ENCODE measurements around the gene COG2. TPM values are rescaled to one million over a fixed set of nuclear protein-coding genes. Genes with fewer than 3 reads are reported as not detected.

COG2 gene
- total RNA-seq, 1 donor from 2014 or later = 20.4 TPM

GRCh38 chr1:230693777-230694176, 51.5 kb downstream of the COG2 start:
- intact Hi-C loops (cut with DNase I) = no loop called here
- no peak for TF ChIP-seq POLR2A (IDR thresholded peaks at IDR 0.05)
- TF ChIP-seq POLR2AphosphoS5 (IDR thresholded peaks at IDR 0.05; ENCODE audit: insufficient read depth in 1 of 2, low read depth in 1 of 2) = no peak
- TF ChIP-seq CTCF (IDR thresholded peaks at IDR 0.05) = no peak
- peaks cover 0 to 45% of the 10 kb centered on the region in 2 donors for H3K36me3 ChIP-seq

GRCh38 chr1:230694464-230694863, 52.2 kb downstream of the COG2 start:
- Histone ChIP-seq H3K9me3 (no peaks in the 10 kb centered on the region), H3K27me3 (no peaks in the 10 kb centered on the region), H3K4me3 (no peak overlapping the region), H3K27ac (no peak overlapping the region), H3K4me1 (no peaks in the 10 kb centered on the region), H3K36me3 (peaks cover 0 to 45% of the 10 kb centered on the region in 2 donors)
- TF ChIP-seq POLR2A (IDR thresholded peaks at IDR 0.05) (no peak), POLR2AphosphoS5 (IDR thresholded peaks at IDR 0.05; ENCODE audit: insufficient read depth in 1 of 2, low read depth in 1 of 2) (no peak), CTCF (IDR thresholded peaks at IDR 0.05) (no peak)
- no peak for DNase-seq (ENCODE audit: extremely low spot score in 2 of 2)
- intact Hi-C loops (cut with DNase I) = no loop called here

More at GRCh38 chr1:230693777-230694176, 51.5 kb downstream of the COG2 start:
- no peak for DNase-seq (ENCODE audit: extremely low spot score in 2 of 2)
- Histone ChIP-seq H3K9me3 (no peaks in the 10 kb centered on the region), H3K4me3 (no peak overlapping the region), H3K27ac (no peak overlapping the region), H3K27me3 (no peaks in the 10 kb centered on the region), H3K4me1 (no peaks in the 10 kb centered on the region)

- Histone ChIP-seq H3K4me3 (no peak overlapping the region), H3K9me3 (no peaks in the 10 kb centered on the region), H3K27ac (no peak overlapping the region), H3K36me3 (peaks cover 0 to 40% of the 10 kb centered on the region in 2 donors), H3K4me1 (no peaks in the 10 kb centered on the region), H3K27me3 (no peaks in the 10 kb centered on the region)
- intact Hi-C loops (cut with DNase I) = no loop called here
- no peak for DNase-seq (ENCODE audit: extremely low spot score in 2 of 2)
- TF ChIP-seq POLR2A (IDR thresholded peaks at IDR 0.05) (no peak), POLR2AphosphoS5 (IDR thresholded peaks at IDR 0.05; ENCODE audit: insufficient read depth in 1 of 2, low read depth in 1 of 2) (no peak)
These were observed 52.7 kb downstream of the COG2 start for GRCh38 chr1:230694991-230695390.

GRCh38 chr1:230696218-230696617, 53.9 kb downstream of the COG2 start:
- H3K36me3 ChIP-seq = peaks cover 0 to 29% of the 10 kb centered on the region in 2 donors
- no peaks in the 10 kb centered on the region for H3K27me3 ChIP-seq
- H3K4me3 ChIP-seq = no peak overlapping the region
- H3K9me3 ChIP-seq = no peaks in the 10 kb centered on the region
- H3K4me1 ChIP-seq = no peaks in the 10 kb centered on the region
- TF ChIP-seq CTCF (IDR thresholded peaks at IDR 0.05) (no peak), POLR2A (IDR thresholded peaks at IDR 0.05) (no peak), POLR2AphosphoS5 (IDR thresholded peaks at IDR 0.05; ENCODE audit: insufficient read depth in 1 of 2, low read depth in 1 of 2) (no peak)
- intact Hi-C loops (cut with DNase I) = no loop called here
- no peak overlapping the region for H3K27ac ChIP-seq
- no peak for DNase-seq (ENCODE audit: extremely low spot score in 2 of 2)

GRCh38 chr1:230696722-230697437, 54.6 kb downstream of the COG2 start:
- Histone ChIP-seq H3K4me3 (no peak overlapping the region), H3K9me3 (no peaks in the 10 kb centered on the region), H3K27ac (no peak overlapping the region), H3K4me1 (no peaks in the 10 kb centered on the region), H3K27me3 (no peaks in the 10 kb centered on the region), H3K36me3 (peaks cover 0 to 23% of the 10 kb centered on the region in 2 donors)
- no peak for TF ChIP-seq CTCF (IDR thresholded peaks at IDR 0.05)
- no peak for TF ChIP-seq POLR2AphosphoS5 (IDR thresholded peaks at IDR 0.05; ENCODE audit: insufficient read depth in 1 of 2, low read depth in 1 of 2)
- no peak for TF ChIP-seq POLR2A (IDR thresholded peaks at IDR 0.05)
- DNase-seq (ENCODE audit: extremely low spot score in 2 of 2) = no peak
- intact Hi-C loops (cut with DNase I) = no loop called here
